Parathyroid adenoma (tissue), 2 donors: ENCODE results near the gene FAAH.
A peak's percentile ranks its signal among the peaks of the same experiment; 100 is the strongest.

Experiments
- H2AFZ ChIP-seq: fragments of 300-600 bp; sonication (generic); one replicate; pipeline ENCODE4 v1.7.0; 2017; ENCODE audit warnings: antibody characterized with exemption, mild to moderate bottlenecking
- H3K27ac ChIP-seq: fragments of 300-600 bp; sonication (generic); one replicate; pipeline ENCODE4 v1.7.0; 2017
- H3K27me3 ChIP-seq: fragments of 300-600 bp; sonication (generic); one replicate; pipeline ENCODE4 v1.7.0; 2017; ENCODE audit warnings: low read length; ENCODE audit not compliant: control insufficient read depth, insufficient read depth
- H3K36me3 ChIP-seq: fragments of 300-600 bp; sonication (generic); one replicate; pipeline ENCODE4 v1.7.0; 2017; ENCODE audit warnings: low read length; ENCODE audit not compliant: control insufficient read depth, insufficient read depth
- H3K4me1 ChIP-seq: fragments of 300-600 bp; sonication (generic); one replicate; pipeline ENCODE4 v1.7.0; 2017; ENCODE audit warnings: control low read depth
- H3K4me2 ChIP-seq: fragments of 300-600 bp; sonication (generic); one replicate; pipeline ENCODE4 v1.7.0; 2017; ENCODE audit warnings: low read length
- H3K4me3 ChIP-seq: fragments of 300-600 bp; sonication (generic); one replicate; pipeline ENCODE4 v1.7.0; 2017; ENCODE audit warnings: low read depth, low read length
- H3K79me2 ChIP-seq: fragments of 300-600 bp; sonication (generic); one replicate; pipeline ENCODE4 v1.7.0; 2017; ENCODE audit warnings: control low read depth
- H3K9ac ChIP-seq: fragments of 300-600 bp; sonication (generic); one replicate; pipeline ENCODE4 v1.7.0; 2017; ENCODE audit warnings: mild to moderate bottlenecking
- H3K9me3 ChIP-seq: fragments of 300-600 bp; sonication (generic); one replicate; pipeline ENCODE4 v1.7.0; 2017; ENCODE audit warnings: low read length; ENCODE audit not compliant: control insufficient read depth
- TF ChIP-seq, protein P1 (sequence below): fragments of 300-600 bp; sonication (generic); IDR thresholded peaks from one replicate; pipeline ENCODE4 v1.7.0; 2017; ENCODE audit warnings: antibody characterized with exemption, mild to moderate bottlenecking
- donor health status: primary hyperparathyroidism.

The FAAH gene

DNA sequence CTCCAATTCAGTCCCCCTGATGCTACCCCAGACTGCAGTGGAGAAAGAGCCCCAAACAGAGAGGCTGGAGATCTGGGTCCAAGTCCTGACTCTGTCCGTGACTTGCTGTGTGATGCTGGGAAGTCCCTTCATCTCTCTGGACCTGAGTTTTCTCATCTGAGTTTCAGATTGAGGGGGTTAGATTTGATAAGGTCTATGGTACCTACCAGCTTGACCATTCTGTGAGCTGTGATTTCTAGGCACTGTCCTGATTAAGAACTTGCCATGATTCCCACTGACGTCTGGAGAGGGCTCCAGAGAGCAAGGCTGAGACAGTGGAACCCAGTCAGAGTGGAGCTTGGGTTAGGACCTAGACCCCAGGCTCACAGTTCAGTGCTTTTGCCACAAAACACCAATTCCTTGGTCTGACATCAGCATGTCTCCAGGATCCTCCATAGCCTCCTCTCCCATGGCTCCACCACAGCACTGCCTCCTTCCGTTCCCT lies 51.7 kb downstream of the FAAH start:
- TF ChIP-seq, protein P1, sequence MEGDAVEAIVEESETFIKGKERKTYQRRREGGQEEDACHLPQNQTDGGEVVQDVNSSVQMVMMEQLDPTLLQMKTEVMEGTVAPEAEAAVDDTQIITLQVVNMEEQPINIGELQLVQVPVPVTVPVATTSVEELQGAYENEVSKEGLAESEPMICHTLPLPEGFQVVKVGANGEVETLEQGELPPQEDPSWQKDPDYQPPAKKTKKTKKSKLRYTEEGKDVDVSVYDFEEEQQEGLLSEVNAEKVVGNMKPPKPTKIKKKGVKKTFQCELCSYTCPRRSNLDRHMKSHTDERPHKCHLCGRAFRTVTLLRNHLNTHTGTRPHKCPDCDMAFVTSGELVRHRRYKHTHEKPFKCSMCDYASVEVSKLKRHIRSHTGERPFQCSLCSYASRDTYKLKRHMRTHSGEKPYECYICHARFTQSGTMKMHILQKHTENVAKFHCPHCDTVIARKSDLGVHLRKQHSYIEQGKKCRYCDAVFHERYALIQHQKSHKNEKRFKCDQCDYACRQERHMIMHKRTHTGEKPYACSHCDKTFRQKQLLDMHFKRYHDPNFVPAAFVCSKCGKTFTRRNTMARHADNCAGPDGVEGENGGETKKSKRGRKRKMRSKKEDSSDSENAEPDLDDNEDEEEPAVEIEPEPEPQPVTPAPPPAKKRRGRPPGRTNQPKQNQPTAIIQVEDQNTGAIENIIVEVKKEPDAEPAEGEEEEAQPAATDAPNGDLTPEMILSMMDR = no peak
- Histone ChIP-seq H3K36me3 (no peaks in the 10 kb centered on the region), H3K4me2 (no peak overlapping the region), H3K9me3 (no peaks in the 10 kb centered on the region), H3K27me3 (no peaks in the 10 kb centered on the region), H3K4me1 (no peaks in the 10 kb centered on the region), H3K4me3 (no peak overlapping the region), H2AFZ (no peak overlapping the region), H3K27ac (no peak overlapping the region), H3K79me2 (no peaks in the 10 kb centered on the region), H3K9ac (no peak overlapping the region)

DNA sequence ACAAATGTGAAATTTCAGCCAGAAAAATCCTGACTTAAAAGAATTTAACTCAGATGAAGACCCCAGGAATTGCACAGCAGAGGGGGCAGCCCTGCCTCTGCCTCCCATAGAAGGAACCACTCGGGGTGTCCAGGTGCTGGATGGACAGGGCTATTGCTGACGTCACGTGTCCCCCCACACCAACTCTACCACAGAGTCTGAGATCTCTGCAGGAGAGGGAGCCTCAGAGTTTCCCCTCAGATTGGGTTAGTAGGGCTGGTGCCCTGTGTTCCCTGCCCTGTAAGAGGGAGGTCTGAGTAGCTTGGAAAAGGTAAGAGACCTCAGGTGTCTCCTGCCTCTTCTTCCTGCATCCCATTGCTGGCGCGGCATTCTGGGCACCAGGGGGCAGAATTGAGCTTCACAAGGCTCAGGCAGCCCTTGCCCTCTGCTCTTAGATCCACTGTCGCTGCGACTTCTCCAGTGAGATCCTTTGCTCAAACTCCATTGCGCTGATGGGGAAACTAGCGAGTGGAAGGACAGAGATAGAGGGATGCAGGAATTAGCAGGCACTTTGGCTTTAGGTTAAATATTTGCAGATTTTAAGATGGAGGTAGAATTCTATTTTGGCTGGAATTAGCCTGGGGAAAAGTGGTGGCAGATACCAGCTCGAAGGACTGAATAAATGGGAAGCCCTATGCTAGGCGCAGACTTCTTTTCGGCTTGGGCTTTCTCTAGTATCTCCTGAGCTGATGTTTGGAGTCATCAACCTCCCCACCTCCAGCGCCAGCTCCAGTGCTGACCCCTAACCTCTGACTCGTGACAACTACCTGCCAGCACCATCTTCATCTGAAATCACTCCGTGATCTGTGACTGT lies 52.8 kb downstream of the FAAH start:
- Histone ChIP-seq H3K36me3 (no peaks in the 10 kb centered on the region), H3K4me3 (no peak overlapping the region), H3K79me2 (no peaks in the 10 kb centered on the region), H3K27ac (no peak overlapping the region), H3K27me3 (no peaks in the 10 kb centered on the region), H3K4me2 (no peak overlapping the region), H3K9me3 (no peaks in the 10 kb centered on the region), H3K9ac (no peak overlapping the region), H3K4me1 (no peaks in the 10 kb centered on the region), H2AFZ (no peak overlapping the region)
- TF ChIP-seq, protein P1 = peak; percentile 67

DNA sequence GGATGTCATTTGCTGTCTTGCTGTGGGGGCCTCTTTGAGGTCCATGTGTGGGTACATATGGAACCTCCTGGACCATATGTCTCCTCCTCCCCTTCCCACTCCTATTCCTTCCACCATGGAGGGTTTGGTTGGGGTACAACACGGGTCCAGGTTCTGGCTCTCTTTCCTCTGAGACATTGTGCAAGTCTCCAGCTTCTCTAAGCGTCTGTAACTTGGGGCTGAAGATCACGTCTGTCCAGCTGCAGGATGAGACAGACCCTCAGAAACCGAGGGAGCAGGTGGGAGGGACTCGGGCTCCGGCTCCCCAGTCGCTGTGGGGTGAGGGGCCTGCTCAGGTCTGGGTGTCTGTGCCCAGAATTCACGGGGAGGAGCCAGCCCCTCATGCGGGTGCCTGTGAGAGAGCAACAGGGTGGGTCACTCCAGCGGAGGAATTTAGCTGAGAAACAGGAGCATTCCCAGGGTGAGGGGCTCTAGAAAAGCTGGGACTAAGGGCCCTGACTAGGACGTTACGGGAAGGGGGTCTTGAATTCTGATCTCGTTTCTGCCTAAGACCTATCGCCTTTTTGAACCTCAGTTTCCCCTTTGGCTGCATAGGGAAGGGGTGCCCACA lies 53.5 kb downstream of the FAAH start:
- H3K27me3 ChIP-seq = no peaks in the 10 kb centered on the region
- H3K4me3 ChIP-seq = no peak overlapping the region

DNA sequence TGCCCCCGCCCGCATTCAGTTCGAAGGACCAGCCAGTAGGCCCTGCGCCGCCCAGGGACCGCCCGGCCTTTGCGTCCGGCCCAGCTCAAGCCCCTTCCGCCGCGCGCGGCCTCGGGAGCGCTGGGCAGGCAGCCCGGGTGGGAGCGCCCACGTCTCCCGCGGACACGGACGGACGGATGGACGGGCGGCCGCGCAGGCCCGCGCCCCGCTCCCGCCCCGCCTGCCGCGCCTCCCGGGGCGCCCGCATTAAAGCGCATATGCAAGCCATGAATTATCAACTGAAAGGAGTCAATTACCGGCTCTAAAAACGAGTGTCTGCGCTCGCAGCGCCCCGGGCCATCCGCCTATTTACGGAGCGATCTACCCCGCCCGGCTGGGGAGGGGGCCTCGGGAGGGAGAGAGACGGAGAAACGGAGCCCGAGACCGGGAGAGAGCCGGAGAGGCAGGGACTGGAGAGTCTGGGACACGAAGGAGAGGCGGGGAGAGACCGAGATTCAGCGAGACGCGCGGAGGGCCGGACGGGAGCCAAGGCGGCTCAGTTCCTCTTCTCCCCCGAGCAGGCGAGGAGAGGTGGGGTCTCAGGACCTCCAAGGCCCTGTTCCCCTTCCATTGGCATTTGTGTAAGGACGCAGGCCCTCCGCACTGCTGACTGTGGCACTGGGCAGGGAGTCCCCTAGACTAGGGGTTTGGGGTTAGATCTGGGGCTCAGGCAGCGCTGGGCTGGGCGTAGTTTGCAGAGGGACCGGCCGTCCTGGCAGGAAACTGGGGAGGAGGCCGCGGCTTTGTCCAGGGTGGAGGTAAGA lies 54.2 kb downstream of the FAAH start:
- TF ChIP-seq, protein P1 = no peak
- Histone ChIP-seq H3K27ac (no peak overlapping the region), H2AFZ (peak overlapping the region; percentile 69), H3K9ac (no peak overlapping the region), H3K4me2 (peak overlapping the region; percentile 62), H3K27me3 (no peaks in the 10 kb centered on the region), H3K79me2 (no peaks in the 10 kb centered on the region), H3K4me1 (no peaks in the 10 kb centered on the region), H3K36me3 (no peaks in the 10 kb centered on the region), H3K9me3 (no peaks in the 10 kb centered on the region), H3K4me3 (peak overlapping the region; percentile 13)

More for the DNA sequence above, 53.5 kb downstream of the FAAH start:
- Histone ChIP-seq H3K4me2 (no peak overlapping the region), H3K36me3 (no peaks in the 10 kb centered on the region), H3K79me2 (no peaks in the 10 kb centered on the region), H2AFZ (no peak overlapping the region), H3K9ac (no peak overlapping the region), H3K4me1 (no peaks in the 10 kb centered on the region), H3K27ac (no peak overlapping the region), H3K9me3 (no peaks in the 10 kb centered on the region)
- TF ChIP-seq, protein P1 = no peak
